Endometrium (tissue), 2 donors: ENCODE measurements around the gene NAT10.

Source experiments
- FAIRE-seq: peaks from 2 replicates; lab custom pipeline; 2012; peaks lifted over from hg19 to GRCh38; lab: Jason Lieb, UNC
- donor health status: control.
- donor health status: control.

The NAT10 gene

DNA sequence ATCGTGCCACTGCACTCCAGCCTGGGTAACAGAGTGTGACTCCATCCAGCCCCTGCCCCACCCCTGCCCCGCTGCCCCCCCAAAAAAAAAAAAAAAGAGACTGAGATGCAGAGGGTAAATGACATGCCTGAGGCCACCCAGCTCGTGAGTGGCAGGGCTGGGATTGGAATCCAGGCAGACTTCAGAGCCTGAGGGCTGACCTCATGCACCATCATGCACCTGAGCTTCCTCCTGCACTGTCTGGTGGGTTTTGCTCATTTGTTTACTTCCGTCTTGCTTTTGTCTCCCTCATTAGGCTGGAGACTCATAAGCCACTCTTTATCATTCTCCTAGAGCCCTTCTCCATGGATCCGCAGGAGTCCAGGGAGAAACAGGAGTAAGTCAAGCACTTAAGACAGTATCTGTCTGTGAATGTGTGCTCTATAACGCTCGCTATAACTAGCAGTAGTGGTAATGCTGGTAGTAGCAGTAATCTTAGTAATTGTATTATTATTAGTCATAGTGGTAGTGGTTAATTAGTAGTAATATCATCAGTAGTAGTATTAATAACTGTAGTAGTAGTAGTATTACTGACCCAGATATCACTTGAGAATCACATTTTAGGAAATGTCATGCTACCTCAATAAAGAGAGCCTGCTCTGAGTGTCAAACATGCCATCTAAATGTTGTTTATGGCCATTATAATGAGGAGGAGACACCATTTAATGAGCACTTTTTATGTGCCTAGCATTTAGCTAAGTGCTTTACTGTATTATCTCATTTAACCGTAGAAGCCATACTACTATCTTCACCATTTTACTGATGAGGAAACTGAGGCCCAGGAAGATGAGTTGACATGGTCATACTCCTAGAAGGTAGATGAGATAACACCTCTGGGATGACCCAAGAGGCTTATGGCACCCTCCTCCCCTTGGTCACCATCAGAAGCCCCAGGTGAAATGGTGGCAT, 85.0 kb downstream of the NAT10 start:
- no peak for FAIRE-seq

DNA sequence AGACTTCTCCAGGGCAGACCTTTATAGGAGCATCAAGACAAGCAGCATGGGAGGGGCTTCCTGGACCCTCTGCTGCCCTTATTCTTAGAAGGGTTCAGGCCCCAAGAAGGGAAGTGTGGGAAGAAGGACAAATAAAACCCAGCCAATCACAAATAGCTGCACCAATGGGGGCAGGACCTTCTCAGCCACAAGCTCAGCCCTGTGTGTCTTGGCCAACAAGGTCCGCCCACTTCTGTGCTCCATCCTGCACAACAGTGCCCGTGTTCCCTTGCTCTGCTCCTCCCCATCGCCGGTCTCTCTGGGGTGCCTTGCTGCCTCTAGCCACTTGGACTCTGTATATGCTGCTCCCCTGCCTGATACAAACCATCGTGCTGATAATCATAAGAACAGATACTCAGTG, 86.1 kb downstream of the NAT10 start:
- no peak for FAIRE-seq

DNA sequence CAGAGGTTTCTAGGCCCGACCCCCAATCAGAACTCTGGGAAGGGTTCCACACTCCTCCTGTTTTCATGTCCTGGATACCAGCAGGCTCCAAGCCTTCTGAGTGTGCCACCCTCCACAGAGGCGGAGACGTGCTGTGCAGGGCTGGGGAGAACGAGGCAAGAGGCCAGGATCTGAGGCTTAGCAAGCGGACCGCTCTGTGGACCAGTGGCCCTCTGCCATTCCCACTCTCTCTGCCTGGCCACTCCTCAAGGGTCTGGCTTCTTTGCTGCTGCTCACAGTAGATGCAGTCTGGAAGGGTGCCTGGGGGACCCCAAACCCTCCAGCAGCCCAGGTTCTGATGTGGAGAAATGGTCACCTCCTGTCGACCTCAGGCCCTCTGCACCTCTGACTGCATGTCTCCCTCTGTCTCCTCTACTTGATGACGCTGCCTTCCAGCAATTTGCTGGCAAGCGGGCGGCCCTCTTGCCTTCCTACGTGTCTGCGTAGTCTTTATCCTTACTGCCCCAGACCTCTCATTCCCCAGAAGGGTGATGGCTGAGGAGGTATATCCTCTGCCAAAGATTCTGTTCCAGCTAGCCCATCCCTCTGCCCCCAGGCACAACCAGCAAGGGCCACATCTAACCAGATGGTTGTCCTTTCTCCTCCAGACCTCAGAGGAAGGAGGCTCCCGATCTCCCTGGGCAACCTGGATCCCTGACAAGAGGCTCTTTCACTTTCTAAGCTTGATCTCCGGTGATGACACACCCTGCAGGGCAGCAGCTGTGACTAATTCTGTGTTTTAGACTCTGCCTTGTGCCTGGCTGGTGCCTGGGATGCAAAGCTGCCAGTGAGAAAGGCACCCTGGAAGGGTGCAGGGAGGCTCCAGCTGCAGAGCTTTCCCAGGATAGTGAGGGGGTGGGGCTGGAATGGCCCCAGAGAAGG, 87.3 kb downstream of the NAT10 start:
- no peak for FAIRE-seq

DNA sequence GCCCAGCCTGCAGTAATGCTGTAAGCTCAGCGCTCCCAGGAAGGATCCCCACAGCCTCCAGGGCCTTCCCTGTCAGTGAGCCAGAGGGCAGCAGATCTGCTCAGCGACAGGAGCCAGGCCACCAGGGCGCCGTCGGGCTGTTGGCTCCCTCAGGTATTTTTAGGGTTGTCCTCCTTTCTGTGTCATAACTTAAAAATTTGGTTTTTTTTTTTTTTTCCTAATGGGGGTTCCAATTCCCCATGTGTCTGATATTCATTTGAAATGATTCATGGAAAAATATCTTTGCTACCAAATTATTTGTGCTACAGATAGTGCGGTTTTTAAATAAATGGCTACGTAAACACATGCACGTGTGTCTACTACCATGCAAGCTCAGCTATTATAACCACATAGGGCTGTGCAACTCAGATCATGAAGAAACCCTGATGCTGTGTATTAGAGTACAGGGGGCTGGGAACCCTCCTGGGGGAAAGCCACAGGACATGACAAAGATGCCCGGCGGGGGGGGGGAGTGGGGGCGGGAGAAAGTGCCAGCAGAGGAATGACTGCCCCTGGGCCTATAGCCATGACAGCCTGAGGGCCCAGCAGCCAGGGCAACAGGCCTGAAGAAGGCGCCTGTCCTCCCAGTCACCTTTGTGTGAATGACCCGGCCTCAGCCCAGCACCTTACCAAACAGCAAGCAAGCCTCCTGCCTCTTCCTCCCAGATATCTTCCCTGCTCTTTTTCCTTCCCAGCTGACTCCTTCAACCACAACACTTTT, 89.3 kb downstream of the NAT10 start:
- FAIRE-seq, result no peak
